H1 (cell line): ENCODE results near the gene KIAA1328. TPM values are rescaled to one million over a fixed set of nuclear protein-coding genes. Genes with fewer than 3 reads are reported as not detected.

Experiments
- ATF2 ChIP-seq: IDR thresholded peaks from 2 replicates; pipeline ENCODE4 v1.6.1; 2012; ENCODE audit warnings: low read length, inconsistent platforms
- BACH1 ChIP-seq: IDR thresholded peaks from 2 replicates; pipeline ENCODE4 v1.6.1; 2012; ENCODE audit warnings: low read length, improper control_type of control experiment
- CHD1 ChIP-seq: IDR thresholded peaks from 2 replicates; pipeline ENCODE4 v1.6.1; 2012; ENCODE audit warnings: low read depth, low read length, improper control_type of control experiment
- CTCF ChIP-seq, 3 experiments: IDR thresholded peaks; 1 replicate in 2 of 3; 2 replicates in 1 of 3; pipeline versions ENCODE4 v1.5.1 to v1.6.1; 2011; ENCODE audit warnings: low read length in 3 of 3, mild to moderate bottlenecking in 3 of 3, inconsistent platforms in 2 of 3, low read depth in 1 of 3, moderate library complexity in 1 of 3; ENCODE audit not compliant: insufficient read depth in 1 of 3; ENCODE audit errors: control extremely low read depth in 1 of 3
- FOSL1 ChIP-seq: IDR thresholded peaks from 2 replicates; pipeline ENCODE4 v1.6.1; 2011; ENCODE audit warnings: mild to moderate bottlenecking, low read depth, low read length, moderate library complexity; ENCODE audit not compliant: insufficient read depth
- GTF2F1 ChIP-seq: IDR thresholded peaks from 2 replicates; pipeline ENCODE4 v1.6.1; 2012; ENCODE audit warnings: low read depth, low read length, improper control_type of control experiment, borderline replicate concordance
- HDAC6 ChIP-seq: IDR thresholded peaks from one replicate; pipeline ENCODE4 v1.7.1; 2012; ENCODE audit warnings: low read depth, mild to moderate bottlenecking, inconsistent platforms, low read length, moderate library complexity
- KDM4A ChIP-seq: IDR thresholded peaks from one replicate; pipeline ENCODE4 v1.7.1; 2012; ENCODE audit warnings: low read depth, mild to moderate bottlenecking, moderate library complexity, low read length, inconsistent platforms; ENCODE audit not compliant: severe bottlenecking
- NANOG ChIP-seq: IDR thresholded peaks from 2 replicates; pipeline ENCODE4 v1.6.1; 2011; ENCODE audit warnings: low read length, low read depth, mild to moderate bottlenecking, inconsistent platforms; ENCODE audit not compliant: insufficient read depth, poor library complexity, severe bottlenecking
- POLR2A ChIP-seq, 2 experiments: IDR thresholded peaks; 1 replicate in 1 of 2; 2 replicates in 1 of 2; pipeline ENCODE4 v1.6.1; 2011; ENCODE audit warnings: low read depth in 2 of 2, low read length in 2 of 2, mild to moderate bottlenecking in 2 of 2; ENCODE audit errors: control extremely low read depth in 1 of 2
- POU5F1 ChIP-seq: IDR thresholded peaks from 2 replicates; pipeline ENCODE4 v1.6.1; 2011; ENCODE audit warnings: low read depth, mild to moderate bottlenecking, low read length, moderate library complexity
- RAD21 ChIP-seq, 2 experiments: IDR thresholded peaks in 1 of 2; conservative IDR thresholded peaks in 1 of 2; 2 replicates each; pipeline ENCODE4 v1.6.1; 2011; ENCODE audit warnings: low read depth in 2 of 2, low read length in 2 of 2, improper control_type of control experiment in 1 of 2, inconsistent platforms in 1 of 2, mild to moderate bottlenecking in 1 of 2, moderate library complexity in 1 of 2
- SIN3A ChIP-seq, 2 experiments: IDR thresholded peaks in 1 of 2; conservative IDR thresholded peaks in 1 of 2; 2 replicates each; pipeline ENCODE4 v1.6.1; 2011 to 2012; ENCODE audit warnings: low read length in 2 of 2, improper control_type of control experiment in 1 of 2, low read depth in 1 of 2, mild to moderate bottlenecking in 1 of 2
- SUZ12 ChIP-seq: fragments of 200-600 bp; sonication (generic); IDR thresholded peaks from 2 replicates; pipeline ENCODE4 v1.6.1; 2012; ENCODE audit warnings: mild to moderate bottlenecking, inconsistent platforms, low read length, moderate library complexity, mixed read lengths
- TCF12 ChIP-seq: IDR thresholded peaks from 2 replicates; pipeline ENCODE4 v1.6.1; 2011; ENCODE audit warnings: low read depth, mild to moderate bottlenecking, low read length
- USF2 ChIP-seq: IDR thresholded peaks from 2 replicates; pipeline ENCODE4 v1.6.1; 2011; ENCODE audit warnings: low read length, improper control_type of control experiment
- YY1 ChIP-seq: IDR thresholded peaks from 2 replicates; pipeline ENCODE4 v1.6.1; 2011; ENCODE audit warnings: low read depth, mild to moderate bottlenecking, low read length
- polyA plus RNA-seq, 7 experiments: library from polyadenylated mRNA; depleted of rRNA in 3 of 7; stranded (reverse) in 5 of 7; unstranded in 2 of 7; fragments of >200 nt in 5 of 7; fragments of 200-250 nt in 2 of 7; gene quantifications; 1 replicate in 5 of 7; 2 replicates in 1 of 7; 4 replicates in 1 of 7; pipeline versions ENCODE4 v1.2.1 to v1.2.3, GENCODE V29; 2011 to 2013; ENCODE audit warnings: missing spikeins in 2 of 7, mixed read lengths in 2 of 7
- total RNA-seq: library from RNA; stranded (reverse); fragmentation: NEBNext Ultra II Directional; extraction: Animal tissue kit (Norgen Biotek cat#: 25700); gene quantifications from 2 replicates; pipeline ENCODE4 v1.2.1, GENCODE V29; 2021
- TF ChIP-seq, protein P1 (sequence below): IDR thresholded peaks from 2 replicates; pipeline ENCODE4 v1.6.1; 2012; ENCODE audit warnings: inconsistent platforms

Gene KIAA1328
- total and polyA plus RNA-seq, 2 of the 8 experiments (the other 6 are each of a cell fraction or from before 2014, with no cell fraction given) = 2.6 to 5.7 TPM

DNA sequence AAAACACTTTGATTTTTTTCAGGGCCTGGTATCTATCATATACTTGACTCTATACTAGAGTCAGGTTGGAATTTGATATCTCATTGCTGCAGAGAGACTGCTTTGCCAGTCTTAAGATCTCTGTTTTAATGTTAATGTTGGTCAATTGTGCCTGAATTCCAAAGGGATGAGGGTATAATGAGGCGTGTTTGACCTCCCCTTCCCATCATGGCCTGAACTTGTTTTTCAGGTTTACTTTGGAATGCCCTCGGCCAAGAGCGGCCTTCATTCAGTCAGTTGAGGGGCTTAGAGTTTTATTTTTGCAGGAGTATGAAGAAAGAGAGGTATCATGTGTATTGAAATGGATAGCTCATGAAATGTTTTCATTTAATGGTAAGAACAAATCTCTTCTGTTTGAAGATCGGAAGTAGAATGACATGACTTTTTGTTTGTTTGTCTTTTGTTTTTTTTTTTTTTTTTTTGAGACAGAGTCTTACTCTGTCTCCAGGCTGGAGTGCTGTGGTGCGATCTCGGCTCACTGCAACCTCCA is 119.0 kb downstream of the KIAA1328 start (continued):
- TF ChIP-seq RAD21 (IDR thresholded peaks at IDR 0.05 in 1 of 2, conservative IDR thresholded peaks at IDR 0.05 in 1 of 2; ENCODE audit: low read depth in 2 of 2, low read length in 2 of 2) (peak in 1 of 2 experiments; percentile 14; a peak in 1 of 4 replicates), HDAC6 (no peak), FOSL1 (no peak), GTF2F1 (no peak), SIN3A (conservative IDR thresholded peaks at IDR 0.05 in 1 of 2, IDR thresholded peaks at IDR 0.05 in 1 of 2; ENCODE audit: low read depth in 1 of 2, low read length in 2 of 2) (no peak), USF2 (no peak), CTCF (IDR thresholded peaks at IDR 0.05; ENCODE audit: control extremely low read depth in 1 of 3, insufficient read depth in 1 of 3, low read depth in 1 of 3, low read length in 3 of 3) (no peak), ATF2 (peak; percentile 88; the same call in 1 of the 2 replicates), SUZ12 (no peak), BACH1 (no peak), KDM4A (no peak), TCF12 (0 out of 2 replicates have a peak, but pooled peaks have one; percentile 45), POU5F1 (0 out of 2 replicates have a peak, but pooled peaks have one; percentile 21), NANOG (peak; percentile 84), YY1 (no peak), POLR2A (IDR thresholded peaks at IDR 0.05; ENCODE audit: control extremely low read depth in 1 of 2, low read depth in 2 of 2, low read length in 2 of 2) (no peak), CHD1 (no peak)
- TF ChIP-seq, protein P1, sequence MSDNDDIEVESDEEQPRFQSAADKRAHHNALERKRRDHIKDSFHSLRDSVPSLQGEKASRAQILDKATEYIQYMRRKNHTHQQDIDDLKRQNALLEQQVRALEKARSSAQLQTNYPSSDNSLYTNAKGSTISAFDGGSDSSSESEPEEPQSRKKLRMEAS = peak; percentile 54; the same call in 1 of the 2 replicates
